Raji (cell line): ENCODE measurements around the gene MYRF.

Experiments
- POLR2A ChIP-seq: IDR thresholded peaks from 2 replicates; pipeline ENCODE4 v1.6.1; 2011; ENCODE audit warnings: low read depth, low read length, control low read depth; ENCODE audit not compliant: insufficient read depth

The MYRF gene

DNA sequence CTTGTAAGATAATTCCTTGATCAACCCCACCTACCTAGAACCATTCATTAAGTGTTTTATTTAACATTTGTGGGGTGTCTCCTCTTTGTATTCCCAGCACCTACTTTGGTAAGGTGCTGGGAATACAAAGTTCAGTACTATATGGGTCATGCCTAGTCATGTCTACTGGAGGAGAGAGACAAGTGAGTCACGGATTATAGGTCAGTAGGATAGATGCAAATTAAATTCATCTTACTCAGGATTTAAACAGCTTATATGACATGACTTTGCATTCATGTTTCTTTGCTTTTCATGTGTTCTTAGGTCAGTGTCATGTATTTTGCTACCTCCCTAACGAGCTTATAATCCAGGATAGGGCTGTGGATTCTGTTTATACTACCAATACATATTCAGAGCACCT, 67.7 kb downstream of the MYRF start:
- TF ChIP-seq POLR2A, result no peak

DNA sequence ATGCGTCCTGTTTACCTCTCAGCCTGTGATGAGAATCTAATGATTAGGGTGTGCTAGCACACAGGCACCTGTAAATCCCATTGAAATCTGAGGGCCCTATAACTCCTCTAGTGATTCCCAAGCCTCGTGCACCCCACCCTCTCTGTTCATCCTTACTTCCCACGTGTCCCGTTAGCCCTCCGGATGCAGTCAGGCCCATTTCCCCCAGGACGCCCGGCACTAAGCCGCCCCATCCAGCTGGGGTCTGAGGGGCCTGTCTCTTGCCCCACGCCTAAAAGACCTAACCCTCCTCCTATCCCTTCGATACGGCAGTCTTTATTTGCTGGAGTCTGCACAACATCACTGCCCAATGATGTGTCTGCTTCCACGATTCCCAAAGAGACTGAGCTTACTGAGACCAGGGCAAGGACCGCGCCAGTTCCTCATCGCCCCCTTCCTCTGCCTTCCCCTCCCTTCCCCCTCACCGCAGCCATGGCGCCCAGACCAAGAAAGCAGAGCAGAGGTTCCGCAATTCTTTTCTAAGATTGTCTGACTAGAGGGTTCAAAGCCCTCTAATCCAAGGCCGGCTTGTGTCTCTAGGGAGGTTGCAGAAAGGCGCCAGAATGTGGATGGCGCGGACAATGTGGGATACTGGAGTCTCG, 74.6 kb downstream of the MYRF start:
- no peak for TF ChIP-seq POLR2A

DNA sequence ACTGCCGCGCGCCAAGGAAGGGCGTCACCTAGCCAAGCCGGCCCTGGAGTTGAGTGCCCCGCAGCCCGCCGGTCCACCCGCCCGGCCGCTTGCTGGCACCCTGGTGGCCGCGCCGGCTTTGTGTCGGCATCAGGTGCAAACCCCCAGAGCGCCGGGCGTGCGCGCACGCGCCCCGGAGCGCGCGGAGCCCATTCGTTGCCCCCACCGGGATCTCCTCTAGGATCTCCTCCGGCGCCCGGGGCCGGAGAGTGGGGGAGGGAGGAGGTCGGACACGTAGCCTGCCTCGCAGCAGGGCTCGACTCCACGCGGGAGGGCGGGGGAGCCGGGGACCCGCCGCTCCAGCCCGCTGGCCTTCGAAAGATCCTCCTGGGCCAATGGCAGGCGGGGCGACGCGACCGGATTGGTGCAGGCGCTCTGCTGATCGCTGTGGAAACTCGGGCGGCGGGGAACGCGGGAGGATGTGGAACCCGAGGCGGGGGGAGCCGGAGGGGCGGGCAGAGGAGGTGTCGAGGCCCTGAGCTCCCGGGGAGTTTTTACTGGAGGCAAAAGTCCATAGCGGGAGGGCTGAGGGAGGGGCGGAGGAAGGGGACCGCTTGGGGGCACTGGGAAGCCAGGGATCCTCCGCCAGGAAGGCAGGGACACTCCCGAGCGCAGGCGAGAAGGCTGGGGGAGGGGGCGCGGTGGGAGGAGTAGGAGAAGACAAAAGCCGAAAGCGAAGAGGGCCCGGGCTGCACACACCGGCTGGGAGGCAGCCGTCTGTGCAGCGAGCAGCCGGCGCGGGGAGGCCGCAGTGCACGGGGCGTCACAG, 75.3 kb downstream of the MYRF start, which contains the start of gene FADS2:
Gene FADS2 (plus strand): TSS at position 730 of the 808 bp plus-strand sequence. CDS start 91 bp downstream, outside the sequence.
- TF ChIP-seq POLR2A, result no peak

DNA sequence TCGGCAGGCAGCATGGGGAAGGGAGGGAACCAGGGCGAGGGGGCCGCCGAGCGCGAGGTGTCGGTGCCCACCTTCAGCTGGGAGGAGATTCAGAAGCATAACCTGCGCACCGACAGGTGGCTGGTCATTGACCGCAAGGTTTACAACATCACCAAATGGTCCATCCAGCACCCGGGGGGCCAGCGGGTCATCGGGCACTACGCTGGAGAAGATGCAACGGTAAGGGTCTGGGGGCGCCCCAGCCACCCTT, 75.9 kb downstream of the MYRF start:
- no peak for TF ChIP-seq POLR2A

DNA sequence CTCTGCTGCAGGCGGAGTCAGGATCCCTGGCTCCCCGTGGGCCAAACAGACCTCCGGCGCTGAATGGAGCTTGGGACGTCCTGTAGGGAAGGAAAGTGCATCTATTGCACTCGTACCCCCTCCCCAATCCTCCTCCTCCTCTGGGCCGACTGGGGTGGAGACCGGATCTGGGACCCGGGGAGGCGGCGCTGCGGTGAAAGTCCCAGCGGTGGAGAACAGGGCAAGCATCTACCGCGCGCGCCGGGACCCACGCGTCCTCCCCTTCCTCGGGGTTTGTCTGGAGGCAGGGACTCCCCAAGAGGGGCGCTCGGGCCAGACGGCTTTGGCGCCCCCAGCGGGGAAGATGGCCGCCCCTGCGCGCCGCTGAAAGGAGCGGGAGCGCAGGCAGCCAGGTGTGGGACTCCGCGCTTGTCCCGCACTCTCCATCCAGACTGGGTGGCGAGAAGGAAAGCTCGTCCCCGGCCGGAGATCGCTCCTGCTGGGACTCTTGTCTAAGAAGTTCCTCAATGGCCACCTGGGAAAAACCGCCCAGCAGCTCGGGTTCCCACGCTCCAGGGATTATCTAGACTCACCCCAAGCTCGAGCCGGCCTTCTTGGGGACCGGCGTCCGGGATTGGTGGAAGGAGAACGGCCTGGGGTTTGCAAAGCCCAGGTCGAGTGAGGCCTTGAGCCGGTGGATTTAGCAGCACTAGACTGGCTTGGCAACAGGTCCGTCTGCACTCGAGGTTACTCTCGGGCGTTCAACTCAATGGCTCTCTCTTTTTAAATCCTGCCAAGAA, 76.4 kb downstream of the MYRF start:
- no peak for TF ChIP-seq POLR2A

DNA sequence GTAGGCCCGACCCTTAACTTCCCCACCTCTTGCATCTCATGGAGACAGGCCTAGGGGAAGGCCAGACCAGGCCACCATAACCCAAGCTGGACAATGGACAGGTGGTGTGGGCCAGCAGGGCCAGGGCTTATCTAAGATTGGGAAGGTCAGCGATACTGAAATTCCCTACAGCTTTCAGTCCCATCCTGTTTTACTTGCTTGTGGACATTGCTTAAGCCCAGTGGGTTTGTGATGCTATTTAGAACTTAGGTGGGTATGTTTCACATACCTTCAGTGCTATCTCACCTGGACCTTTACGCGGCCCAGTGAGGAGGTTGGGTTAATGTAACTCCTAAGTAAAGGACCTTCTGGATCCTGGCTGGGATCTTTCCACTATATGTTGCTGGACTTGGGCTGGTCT, 77.4 kb downstream of the MYRF start:
- no peak for TF ChIP-seq POLR2A

DNA sequence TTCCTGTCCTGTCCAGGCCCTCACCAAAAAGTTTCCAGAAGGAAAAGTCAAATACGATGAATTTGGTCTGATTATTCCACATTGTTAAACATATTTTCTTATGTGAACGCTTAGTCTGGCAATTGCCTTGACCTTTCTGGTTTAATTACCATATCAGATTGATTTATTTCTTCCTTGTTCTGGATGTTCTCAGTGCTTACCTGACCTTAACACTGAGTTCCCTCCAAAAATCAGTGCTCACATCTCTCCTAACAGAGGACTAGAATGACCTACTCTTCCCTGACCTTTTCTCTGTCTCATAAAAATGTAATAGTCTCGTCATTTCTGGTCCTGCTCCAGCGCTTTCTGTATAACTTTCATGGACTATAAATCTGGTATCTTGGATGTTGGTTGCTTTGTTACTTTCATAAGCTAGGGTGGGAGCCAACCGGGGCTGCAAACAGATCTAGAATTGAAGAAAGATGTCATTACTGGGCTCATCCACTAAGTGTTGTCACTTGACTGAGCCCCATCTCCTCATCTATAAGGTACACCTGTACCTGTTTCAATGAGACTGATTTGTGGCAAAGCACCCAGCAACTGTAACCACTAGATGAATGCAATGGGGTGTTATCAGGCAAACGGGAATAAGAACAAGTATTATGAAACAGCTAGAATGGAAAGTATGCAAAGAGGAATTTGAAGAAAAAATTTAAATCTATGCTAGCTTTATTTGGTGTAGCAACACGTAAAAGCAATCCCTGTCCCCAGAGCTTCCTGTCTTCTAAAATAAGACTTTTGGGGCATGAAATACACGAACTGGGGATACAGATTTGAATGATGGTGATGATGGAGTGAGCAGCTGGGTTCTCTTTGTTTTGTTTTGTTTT, 78.0 kb downstream of the MYRF start:
- no peak for TF ChIP-seq POLR2A

DNA sequence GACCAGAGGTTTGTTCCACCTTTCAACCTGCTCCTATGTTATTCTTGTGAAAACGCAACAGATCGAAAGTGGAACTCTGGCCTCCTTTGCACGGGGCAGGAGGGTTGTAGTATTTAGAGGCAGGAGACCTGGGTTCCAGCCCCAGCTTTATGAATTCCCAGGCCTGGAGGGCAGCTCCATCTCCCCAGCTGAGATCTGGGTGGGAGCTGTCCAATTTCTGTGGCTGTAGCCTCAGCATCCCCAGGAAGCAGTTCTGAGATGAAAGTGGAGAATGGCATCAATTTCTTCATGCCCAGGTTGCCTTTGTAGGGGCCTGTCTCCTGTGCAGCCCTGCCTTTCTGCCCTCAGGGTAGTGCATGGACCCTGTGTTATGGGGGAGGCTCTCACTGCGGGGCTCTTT, 79.8 kb downstream of the MYRF start:
- TF ChIP-seq POLR2A, result no peak

DNA sequence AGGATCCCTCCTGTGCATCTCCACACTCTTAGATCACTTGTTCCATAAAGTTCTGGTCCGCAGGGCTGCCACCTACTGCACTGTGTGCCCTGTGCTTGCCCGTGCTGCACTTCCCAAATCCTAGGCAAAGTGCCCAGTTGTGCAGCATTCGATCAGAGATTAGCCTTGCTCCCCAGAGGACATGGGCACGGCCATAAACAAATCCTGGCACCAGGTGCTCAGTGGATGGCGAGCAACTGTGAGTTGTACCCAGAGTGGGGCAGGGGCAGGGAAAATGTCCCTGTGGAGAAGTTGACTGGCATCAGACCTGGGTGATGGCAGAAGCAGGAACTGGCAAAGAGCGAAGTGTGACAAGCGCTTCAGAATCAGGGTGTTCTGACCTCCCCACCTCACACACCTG, 80.3 kb downstream of the MYRF start:
- no peak for TF ChIP-seq POLR2A

DNA sequence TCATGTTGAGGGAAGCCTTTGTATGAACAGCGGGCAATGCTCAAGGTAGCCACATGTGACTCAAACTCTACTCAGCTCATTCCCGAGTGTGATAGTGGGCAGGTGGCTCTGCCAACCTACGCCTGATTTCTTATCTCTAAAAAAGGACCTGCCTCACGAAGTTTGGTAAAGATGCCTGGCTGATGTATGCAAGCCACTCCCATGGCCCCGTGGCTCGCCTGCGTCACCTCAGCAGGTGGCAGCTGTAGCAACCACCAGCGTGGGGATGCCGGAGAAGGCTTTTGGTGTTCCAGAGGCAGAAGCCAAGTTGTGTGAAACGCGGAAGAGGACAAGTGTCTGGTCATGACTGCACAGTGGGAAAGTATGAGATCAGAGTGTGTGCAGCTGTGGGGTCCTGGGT, 81.0 kb downstream of the MYRF start:
- TF ChIP-seq POLR2A, result no peak

DNA sequence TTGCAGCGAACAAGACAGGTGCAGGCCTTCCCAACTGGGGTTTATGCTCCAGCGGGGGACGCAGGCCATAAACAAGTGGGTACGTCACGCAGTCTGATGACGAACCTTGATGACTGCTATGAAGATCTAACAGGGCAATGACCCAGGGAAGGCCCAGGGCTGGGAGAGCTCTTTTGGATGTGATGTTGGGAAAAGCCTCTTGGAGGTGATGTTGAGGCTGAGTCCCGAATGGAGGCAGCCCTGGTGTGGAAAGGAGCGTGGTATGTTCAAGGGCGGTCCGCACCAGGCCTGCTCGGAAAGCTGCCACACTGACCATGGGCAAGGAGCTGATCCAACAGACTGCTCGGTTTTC, 81.5 kb downstream of the MYRF start:
- TF ChIP-seq POLR2A, result no peak

DNA sequence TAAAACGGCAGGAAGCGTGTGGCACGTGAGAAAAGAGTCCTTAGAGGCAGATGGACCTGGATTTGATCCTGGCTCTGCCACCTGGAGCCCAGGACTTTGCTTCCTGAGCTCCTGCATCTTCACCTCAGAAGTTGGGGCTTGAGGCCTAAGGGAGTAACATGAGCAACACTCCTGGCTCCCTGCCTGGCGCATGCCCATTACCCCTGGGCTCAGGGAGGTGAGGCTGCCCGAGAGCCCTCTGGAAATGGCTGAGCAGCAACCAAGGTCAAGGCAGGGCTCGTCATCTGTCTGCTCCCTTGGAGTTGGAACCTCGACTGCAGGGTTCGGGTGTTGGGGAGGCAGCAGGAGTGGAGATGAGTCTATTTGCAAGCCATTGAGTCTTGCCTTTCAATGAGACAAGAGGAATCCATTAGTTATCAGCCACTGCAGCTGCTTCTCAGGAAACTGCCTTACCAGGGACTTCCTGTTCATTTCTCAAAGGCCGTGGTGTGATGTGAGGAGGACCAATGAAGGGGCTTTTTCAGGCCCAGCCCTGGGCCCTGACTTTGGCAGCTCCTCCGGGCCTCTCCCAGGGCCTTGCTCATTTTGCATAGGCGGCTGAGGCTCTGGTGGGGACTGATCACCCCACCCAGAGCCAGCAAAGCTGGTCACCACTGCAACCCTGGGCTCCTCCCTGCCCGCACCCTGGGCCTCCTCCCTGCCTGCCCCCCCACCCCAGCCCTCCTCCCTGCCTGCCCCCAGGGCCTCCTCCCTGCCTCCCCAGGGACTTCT, 82.0 kb downstream of the MYRF start:
- peak; percentile 82 for TF ChIP-seq POLR2A

DNA sequence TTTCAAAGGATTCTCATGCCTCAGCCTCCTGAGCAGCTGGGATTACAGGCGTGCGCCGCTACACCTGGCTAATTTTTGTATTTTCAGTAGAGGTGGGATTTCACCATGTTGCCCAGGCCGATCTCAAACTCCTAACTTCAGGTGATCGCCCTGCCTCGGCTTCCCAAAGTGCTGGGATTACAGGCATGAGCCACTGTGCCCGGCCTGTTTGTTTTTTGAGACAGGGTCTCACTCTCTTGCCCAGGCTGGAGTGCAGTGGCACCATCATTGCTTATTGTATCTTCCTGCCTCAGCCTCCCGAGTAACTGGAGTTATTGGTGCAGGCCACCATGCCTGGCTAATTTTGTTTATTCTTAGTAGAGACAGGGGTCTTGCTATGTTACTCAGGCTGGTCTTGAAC, 83.8 kb downstream of the MYRF start:
- no peak for TF ChIP-seq POLR2A

DNA sequence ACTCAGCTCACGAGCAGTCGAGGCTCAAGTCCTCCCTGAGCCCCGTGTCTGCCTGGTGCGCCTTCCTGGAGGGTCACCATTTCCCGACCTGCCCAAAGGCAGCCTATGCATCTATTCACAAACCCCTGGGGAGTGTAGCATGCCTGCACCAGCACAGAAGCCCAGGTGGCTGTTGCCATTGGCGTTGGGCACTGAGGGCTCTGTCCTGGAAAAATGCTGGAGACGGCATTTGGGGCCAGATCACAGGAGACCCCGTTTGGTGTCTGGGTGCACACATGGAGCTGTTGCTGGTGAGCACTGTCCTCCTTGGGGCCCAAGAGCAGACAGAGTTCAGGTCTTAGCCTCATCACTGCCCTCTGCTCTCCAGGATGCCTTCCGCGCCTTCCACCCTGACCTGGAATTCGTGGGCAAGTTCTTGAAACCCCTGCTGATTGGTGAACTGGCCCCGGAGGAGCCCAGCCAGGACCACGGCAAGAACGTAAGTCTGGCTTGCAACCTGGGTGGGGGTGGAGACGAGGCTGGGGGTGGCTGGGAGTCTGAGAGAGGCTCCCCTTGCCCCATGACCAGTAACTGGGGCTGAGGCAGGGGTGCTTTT, 85.1 kb downstream of the MYRF start:
- no peak for TF ChIP-seq POLR2A
